ENCODE results near the gene MRPS27. TPM values are rescaled to one million over a fixed set of nuclear protein-coding genes. Genes with fewer than 3 reads are reported as not detected.

MRPS27 gene
- total and polyA plus RNA-seq, 2 of the 13 experiments (the other 11 are each of a cell fraction or from before 2014, with no cell fraction given): 71.8 to 115 TPM

DNA sequence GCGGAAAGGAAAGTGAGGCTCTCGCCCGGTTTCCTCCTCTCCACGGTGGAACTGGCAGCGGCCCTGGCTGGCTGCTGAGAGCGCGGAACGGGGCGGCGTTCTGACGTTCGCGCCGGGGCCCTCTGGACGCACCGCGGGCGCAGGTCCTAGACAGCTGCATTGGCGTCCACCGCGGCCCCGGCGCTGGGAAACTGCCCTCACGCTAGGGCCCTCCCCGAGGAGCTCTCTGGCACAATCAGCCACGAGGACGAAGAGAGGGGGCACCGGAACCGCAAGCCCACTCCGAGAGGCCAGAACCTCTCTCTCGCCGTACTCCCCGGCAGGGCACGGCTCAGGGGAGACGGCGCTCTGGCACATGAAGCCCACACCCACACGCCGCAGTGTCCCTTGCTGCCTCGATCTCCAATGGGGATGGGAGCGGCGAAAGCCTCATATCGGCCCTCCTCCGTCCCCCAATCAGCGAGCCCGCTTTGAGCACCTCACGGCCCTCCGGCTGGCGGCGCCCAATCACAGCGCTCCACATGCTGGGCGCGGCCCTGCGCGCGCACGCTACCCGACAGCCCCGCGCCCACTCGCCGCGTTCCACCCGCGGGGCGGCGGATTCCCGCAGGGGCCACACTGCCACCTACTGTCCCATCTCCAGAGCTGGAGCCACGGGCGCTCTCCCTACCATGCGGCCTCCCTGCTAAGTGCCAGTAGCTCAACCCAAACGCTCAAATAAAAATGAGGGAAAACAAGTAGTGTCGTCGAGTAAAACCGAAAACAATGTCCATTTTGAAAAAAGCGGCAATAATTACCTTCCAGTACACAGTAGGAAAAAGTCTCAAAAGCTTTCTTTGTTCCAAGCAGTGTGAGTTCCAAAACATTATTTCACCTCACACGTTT is 11.8 kb downstream of the MRPS27 start (continued):
- TF ChIP-seq, protein P1, sequence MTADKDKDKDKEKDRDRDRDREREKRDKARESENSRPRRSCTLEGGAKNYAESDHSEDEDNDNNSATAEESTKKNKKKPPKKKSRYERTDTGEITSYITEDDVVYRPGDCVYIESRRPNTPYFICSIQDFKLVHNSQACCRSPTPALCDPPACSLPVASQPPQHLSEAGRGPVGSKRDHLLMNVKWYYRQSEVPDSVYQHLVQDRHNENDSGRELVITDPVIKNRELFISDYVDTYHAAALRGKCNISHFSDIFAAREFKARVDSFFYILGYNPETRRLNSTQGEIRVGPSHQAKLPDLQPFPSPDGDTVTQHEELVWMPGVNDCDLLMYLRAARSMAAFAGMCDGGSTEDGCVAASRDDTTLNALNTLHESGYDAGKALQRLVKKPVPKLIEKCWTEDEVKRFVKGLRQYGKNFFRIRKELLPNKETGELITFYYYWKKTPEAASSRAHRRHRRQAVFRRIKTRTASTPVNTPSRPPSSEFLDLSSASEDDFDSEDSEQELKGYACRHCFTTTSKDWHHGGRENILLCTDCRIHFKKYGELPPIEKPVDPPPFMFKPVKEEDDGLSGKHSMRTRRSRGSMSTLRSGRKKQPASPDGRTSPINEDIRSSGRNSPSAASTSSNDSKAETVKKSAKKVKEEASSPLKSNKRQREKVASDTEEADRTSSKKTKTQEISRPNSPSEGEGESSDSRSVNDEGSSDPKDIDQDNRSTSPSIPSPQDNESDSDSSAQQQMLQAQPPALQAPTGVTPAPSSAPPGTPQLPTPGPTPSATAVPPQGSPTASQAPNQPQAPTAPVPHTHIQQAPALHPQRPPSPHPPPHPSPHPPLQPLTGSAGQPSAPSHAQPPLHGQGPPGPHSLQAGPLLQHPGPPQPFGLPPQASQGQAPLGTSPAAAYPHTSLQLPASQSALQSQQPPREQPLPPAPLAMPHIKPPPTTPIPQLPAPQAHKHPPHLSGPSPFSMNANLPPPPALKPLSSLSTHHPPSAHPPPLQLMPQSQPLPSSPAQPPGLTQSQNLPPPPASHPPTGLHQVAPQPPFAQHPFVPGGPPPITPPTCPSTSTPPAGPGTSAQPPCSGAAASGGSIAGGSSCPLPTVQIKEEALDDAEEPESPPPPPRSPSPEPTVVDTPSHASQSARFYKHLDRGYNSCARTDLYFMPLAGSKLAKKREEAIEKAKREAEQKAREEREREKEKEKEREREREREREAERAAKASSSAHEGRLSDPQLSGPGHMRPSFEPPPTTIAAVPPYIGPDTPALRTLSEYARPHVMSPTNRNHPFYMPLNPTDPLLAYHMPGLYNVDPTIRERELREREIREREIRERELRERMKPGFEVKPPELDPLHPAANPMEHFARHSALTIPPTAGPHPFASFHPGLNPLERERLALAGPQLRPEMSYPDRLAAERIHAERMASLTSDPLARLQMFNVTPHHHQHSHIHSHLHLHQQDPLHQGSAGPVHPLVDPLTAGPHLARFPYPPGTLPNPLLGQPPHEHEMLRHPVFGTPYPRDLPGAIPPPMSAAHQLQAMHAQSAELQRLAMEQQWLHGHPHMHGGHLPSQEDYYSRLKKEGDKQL (CRISPR knock-in tag; IDR thresholded peaks at IDR 0.05; ENCODE audit: low read depth): no peak
- TF ChIP-seq ARID2 (CRISPR knock-in tag; IDR thresholded peaks at IDR 0.05; ENCODE audit: borderline replicate concordance) (peak; percentile 99), ZNF768 (CRISPR knock-in tag; IDR thresholded peaks at IDR 0.05) (peak; percentile 73; the same call in 1 of the 2 replicates), ZNF432 (CRISPR knock-in tag; IDR thresholded peaks at IDR 0.05; ENCODE audit: borderline replicate concordance) (no peak), ERF (CRISPR knock-in tag; IDR thresholded peaks at IDR 0.05) (peak; percentile 79), BHLHE40 (IDR thresholded peaks at IDR 0.05; ENCODE audit: low read length) (peak; percentile 42; the same call in 1 of the 2 replicates), ZFP1 (CRISPR knock-in tag; IDR thresholded peaks at IDR 0.05) (no peak), ZNF44 (CRISPR knock-in tag; IDR thresholded peaks at IDR 0.05) (no peak), SMC3 (IDR thresholded peaks at IDR 0.05; ENCODE audit: low read length) (peak; percentile 51), U2AF2 (IDR thresholded peaks at IDR 0.05; ENCODE audit: low read depth, low read length) (no peak), NFRKB (IDR thresholded peaks at IDR 0.05) (no peak), KDM5A (IDR thresholded peaks at IDR 0.05; ENCODE audit: borderline replicate concordance, low read length) (no peak; the same call in 1 of the 2 replicates), KAT7 (CRISPR knock-in tag; IDR thresholded peaks at IDR 0.05; ENCODE audit: borderline replicate concordance) (peak; percentile 97), KDM6A (CRISPR knock-in tag; IDR thresholded peaks at IDR 0.05; ENCODE audit: low read depth) (no peak), ZNF724P (CRISPR knock-in tag; IDR thresholded peaks at IDR 0.05; ENCODE audit: borderline replicate concordance) (no peak; the same call in 1 of the 2 replicates), ZFAT (CRISPR knock-in tag; conservative IDR thresholded peaks at IDR 0.05) (no peak; the same call in 1 of the 2 replicates), RFXANK (CRISPR knock-in tag; IDR thresholded peaks at IDR 0.05) (0 out of 2 replicates have a peak, but pooled peaks have one; percentile 55), MBNL3 (CRISPR knock-in tag; conservative IDR thresholded peaks at IDR 0.05) (no peak), ZNF550 (CRISPR knock-in tag; IDR thresholded peaks at IDR 0.05; ENCODE audit: borderline replicate concordance) (peak; percentile 91; the same call in 1 of the 2 replicates), ZFP36 (IDR thresholded peaks at IDR 0.05; ENCODE audit: borderline replicate concordance, low read depth, low read length, partially characterized antibody) (no peak), KMT2A (CRISPR knock-in tag; IDR thresholded peaks at IDR 0.05) (peak; percentile 99), ZNF30 (CRISPR knock-in tag; IDR thresholded peaks at IDR 0.05) (no peak)
- TF ChIP-seq, protein P2, sequence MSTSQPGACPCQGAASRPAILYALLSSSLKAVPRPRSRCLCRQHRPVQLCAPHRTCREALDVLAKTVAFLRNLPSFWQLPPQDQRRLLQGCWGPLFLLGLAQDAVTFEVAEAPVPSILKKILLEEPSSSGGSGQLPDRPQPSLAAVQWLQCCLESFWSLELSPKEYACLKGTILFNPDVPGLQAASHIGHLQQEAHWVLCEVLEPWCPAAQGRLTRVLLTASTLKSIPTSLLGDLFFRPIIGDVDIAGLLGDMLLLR (CRISPR knock-in tag; IDR thresholded peaks at IDR 0.05): peak; percentile 96
- TF ChIP-seq, protein P3, sequence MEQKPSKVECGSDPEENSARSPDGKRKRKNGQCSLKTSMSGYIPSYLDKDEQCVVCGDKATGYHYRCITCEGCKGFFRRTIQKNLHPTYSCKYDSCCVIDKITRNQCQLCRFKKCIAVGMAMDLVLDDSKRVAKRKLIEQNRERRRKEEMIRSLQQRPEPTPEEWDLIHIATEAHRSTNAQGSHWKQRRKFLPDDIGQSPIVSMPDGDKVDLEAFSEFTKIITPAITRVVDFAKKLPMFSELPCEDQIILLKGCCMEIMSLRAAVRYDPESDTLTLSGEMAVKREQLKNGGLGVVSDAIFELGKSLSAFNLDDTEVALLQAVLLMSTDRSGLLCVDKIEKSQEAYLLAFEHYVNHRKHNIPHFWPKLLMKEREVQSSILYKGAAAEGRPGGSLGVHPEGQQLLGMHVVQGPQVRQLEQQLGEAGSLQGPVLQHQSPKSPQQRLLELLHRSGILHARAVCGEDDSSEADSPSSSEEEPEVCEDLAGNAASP (CRISPR knock-in tag; IDR thresholded peaks at IDR 0.05; ENCODE audit: borderline replicate concordance): no peak; the same call in 1 of the 2 replicates

All from HepG2 (cell line).